T-helper 17 cell (primary cell): ENCODE results near the gene PROS1. TPM values are rescaled to one million over a fixed set of nuclear protein-coding genes. Genes with fewer than 3 reads are reported as not detected.
"Not testable (repeated sequence)": the region's sequence is repeated elsewhere in the genome, so short reads cannot be mapped to it uniquely, and the experiment has no call there.

Experiments
- ATAC-seq: fragments of 150-1000 bp; cut with Tn5 transposase; 2 replicates; pipeline ENCODE4 v1.10.0; 2021; ENCODE audit warnings: mild to moderate bottlenecking, moderate library complexity
- DNase-seq, 3 donors: peaks; one replicate each; pipeline versions ENCODE4 v3.0.0 to v3.0.0-alpha.2; 2020 to 2021
- H3K9me3 ChIP-seq: one replicate; pipeline ENCODE4 v1.7.0; 2013; ENCODE audit warnings: low read length, mild to moderate bottlenecking; ENCODE audit not compliant: control insufficient read depth, poor library complexity, severe bottlenecking
- H3K27ac Mint-ChIP-seq: one replicate; pipeline ENCODE4 v1.8.0; 2022; ENCODE audit warnings: mild to moderate bottlenecking, moderate library complexity, mixed read lengths
- H3K27me3 Mint-ChIP-seq: one replicate; pipeline ENCODE4 v1.8.0; 2022; ENCODE audit warnings: mixed read lengths
- H3K36me3 Mint-ChIP-seq: one replicate; pipeline ENCODE4 v1.8.0; 2022; ENCODE audit warnings: low read depth, mixed read lengths
- H3K4me1 Mint-ChIP-seq: one replicate; pipeline ENCODE4 v1.8.0; 2022; ENCODE audit warnings: mild to moderate bottlenecking, mixed read lengths
- H3K4me3 Mint-ChIP-seq: one replicate; pipeline ENCODE4 v1.8.0; 2022; ENCODE audit warnings: mild to moderate bottlenecking, moderate library complexity, mixed read lengths
- total RNA-seq, 4 donors: library from RNA in 2 of 4; stranded (reverse) in 2 of 4; gene quantifications; one replicate each; pipeline ENCODE4 v1.2.3 and lab custom pipeline; 2022 to 2026

PROS1 gene
- total RNA-seq, 2 donors from 2014 or later: 0.65 to 7.4 TPM

- no peaks in the 10 kb centered on the region for H3K9me3 ChIP-seq
- Mint-ChIP-seq H3K27ac (no peak overlapping the region), H3K27me3 (no peaks in the 10 kb centered on the region), H3K36me3 (no peaks in the 10 kb centered on the region), H3K4me1 (peaks cover 3% of the 10 kb centered on the region), H3K4me3 (no peak overlapping the region)
- no peak for DNase-seq
- no peak for ATAC-seq
Observed at GRCh38 chr3:93991631-93992030, 17.9 kb upstream of the PROS1 start.

- no peak for ATAC-seq
- no peak overlapping the region for H3K4me3 Mint-ChIP-seq
Observed at GRCh38 chr3:93989241-93989640, 15.5 kb upstream of the PROS1 start.

GRCh38 chr3:93988764-93989163 lies 15.1 kb upstream of the PROS1 start:
- ATAC-seq: no peak
- H3K27me3 Mint-ChIP-seq: no peaks in the 10 kb centered on the region
- DNase-seq: no peak
- H3K9me3 ChIP-seq: no peaks in the 10 kb centered on the region
- no peak overlapping the region for H3K27ac Mint-ChIP-seq
- no peaks in the 10 kb centered on the region for H3K36me3 Mint-ChIP-seq
- H3K4me1 Mint-ChIP-seq: peaks cover 3% of the 10 kb centered on the region
- H3K4me3 Mint-ChIP-seq: no peak overlapping the region

More at GRCh38 chr3:93989241-93989640, 15.5 kb upstream of the PROS1 start:
- Mint-ChIP-seq H3K27ac (no peak overlapping the region), H3K36me3 (no peaks in the 10 kb centered on the region), H3K4me1 (peaks cover 5% of the 10 kb centered on the region), H3K27me3 (no peaks in the 10 kb centered on the region)
- no peaks in the 10 kb centered on the region for H3K9me3 ChIP-seq
- DNase-seq: no peak

- Mint-ChIP-seq H3K27me3 (no peaks in the 10 kb centered on the region), H3K36me3 (no peaks in the 10 kb centered on the region), H3K4me1 (peaks cover 3% of the 10 kb centered on the region), H3K4me3 (no peak overlapping the region), H3K27ac (no peak overlapping the region)
- DNase-seq (no peak), ATAC-seq (no peak)
- no peaks in the 10 kb centered on the region for H3K9me3 ChIP-seq
Observed at GRCh38 chr3:93988283-93988682, 14.6 kb upstream of the PROS1 start.

- no peaks in the 10 kb centered on the region for H3K9me3 ChIP-seq
- H3K36me3 Mint-ChIP-seq: no peaks in the 10 kb centered on the region
- no peak overlapping the region for H3K4me3 Mint-ChIP-seq
- peaks cover 7% of the 10 kb centered on the region for H3K4me1 Mint-ChIP-seq
- no peaks in the 10 kb centered on the region for H3K27me3 Mint-ChIP-seq
- no peak for DNase-seq
- H3K27ac Mint-ChIP-seq: peak overlapping the region; percentile 47
- ATAC-seq: no peak
Observed at GRCh38 chr3:93984618-93985017, 10.9 kb upstream of the PROS1 start.

- DNase-seq (no peak), ATAC-seq (no peak)
- H3K27ac Mint-ChIP-seq: peak overlapping the region; percentile 47
- H3K9me3 ChIP-seq: no peaks in the 10 kb centered on the region
- H3K4me3 Mint-ChIP-seq: no peak overlapping the region
- H3K36me3 Mint-ChIP-seq: no peaks in the 10 kb centered on the region
- peaks cover 11% of the 10 kb centered on the region for H3K4me1 Mint-ChIP-seq
- no peaks in the 10 kb centered on the region for H3K27me3 Mint-ChIP-seq
Observed at GRCh38 chr3:93983408-93983807, 9.7 kb upstream of the PROS1 start.

GRCh38 chr3:93981649-93982048 lies 8.0 kb upstream of the PROS1 start:
- DNase-seq (no peak), ATAC-seq (no peak)
- Mint-ChIP-seq H3K4me1 (peaks cover 11% of the 10 kb centered on the region), H3K4me3 (no peak overlapping the region), H3K27me3 (no peaks in the 10 kb centered on the region), H3K27ac (peak overlapping the region; percentile 97), H3K36me3 (no peaks in the 10 kb centered on the region)
- H3K9me3 ChIP-seq: no peaks in the 10 kb centered on the region

- Mint-ChIP-seq H3K36me3 (no peaks in the 10 kb centered on the region), H3K4me3 (peak within 1 kb of the TSS; percentile 90), H3K27ac (peak within 1 kb of the TSS; percentile 97)
Observed at GRCh38 chr3:93979850-93980676, 6.4 kb upstream of the PROS1 start, which contains the start of gene ARL13B. Gene ARL13B (plus strand): TSS chr3:93980155. CDS start chr3:93980424, 269 bp downstream.

GRCh38 chr3:93969997-93970396 lies 3.7 kb downstream of the PROS1 start:
- no peak overlapping the region for H3K4me3 Mint-ChIP-seq
- H3K27ac Mint-ChIP-seq: no peak overlapping the region
- H3K4me1 Mint-ChIP-seq: peaks cover 8% of the 10 kb centered on the region
- no peaks in the 10 kb centered on the region for H3K36me3 Mint-ChIP-seq
- no peak for ATAC-seq
- DNase-seq: no peak
- H3K9me3 ChIP-seq: no peaks in the 10 kb centered on the region
- peaks cover 18% of the 10 kb centered on the region for H3K27me3 Mint-ChIP-seq

More at GRCh38 chr3:93979850-93980676, 6.4 kb upstream of the PROS1 start, which contains the start of gene ARL13B:
- DNase-seq (peak; percentile 86 to 91 (median 88)), ATAC-seq (peak; percentile 100)
- no peaks in the 10 kb centered on the region for H3K9me3 ChIP-seq
- H3K27me3 Mint-ChIP-seq: peaks cover 6% of the 10 kb centered on the region
- peaks cover 11% of the 10 kb centered on the region for H3K4me1 Mint-ChIP-seq

- H3K27me3 Mint-ChIP-seq: peaks cover 23% of the 10 kb centered on the region
- no peak overlapping the region for H3K4me3 Mint-ChIP-seq
- H3K36me3 Mint-ChIP-seq: no peaks in the 10 kb centered on the region
- H3K27ac Mint-ChIP-seq: no peak overlapping the region
- DNase-seq (no peak), ATAC-seq (no peak)
- H3K4me1 Mint-ChIP-seq: peaks cover 8% of the 10 kb centered on the region
- H3K9me3 ChIP-seq: no peaks in the 10 kb centered on the region
Observed at GRCh38 chr3:93969443-93969842, 4.3 kb downstream of the PROS1 start.

GRCh38 chr3:93965106-93965505 lies 8.6 kb downstream of the PROS1 start:
- not testable (repeated sequence) for H3K4me1 Mint-ChIP-seq, H3K9me3 ChIP-seq, H3K36me3 Mint-ChIP-seq, DNase-seq, H3K27ac Mint-ChIP-seq, ATAC-seq, H3K4me3 Mint-ChIP-seq
- peaks cover 18% of the 10 kb centered on the region for H3K27me3 Mint-ChIP-seq

- Mint-ChIP-seq H3K4me3 (no peak overlapping the region), H3K27me3 (peaks cover 20% of the 10 kb centered on the region), H3K27ac (no peak overlapping the region), H3K36me3 (no peaks in the 10 kb centered on the region), H3K4me1 (no peaks in the 10 kb centered on the region)
- no peak for ATAC-seq
- no peak for DNase-seq
- no peaks in the 10 kb centered on the region for H3K9me3 ChIP-seq
Observed at GRCh38 chr3:93962798-93963197, 10.9 kb downstream of the PROS1 start.

GRCh38 chr3:93961489-93961888 lies 12.2 kb downstream of the PROS1 start:
- DNase-seq (no peak), ATAC-seq (no peak)
- H3K4me3 Mint-ChIP-seq: no peak overlapping the region
- H3K36me3 Mint-ChIP-seq: no peaks in the 10 kb centered on the region
- H3K4me1 Mint-ChIP-seq: no peaks in the 10 kb centered on the region
- no peaks in the 10 kb centered on the region for H3K9me3 ChIP-seq
- no peak overlapping the region for H3K27ac Mint-ChIP-seq
- H3K27me3 Mint-ChIP-seq: peaks cover 20% of the 10 kb centered on the region

GRCh38 chr3:93961026-93961425 lies 12.7 kb downstream of the PROS1 start:
- Mint-ChIP-seq H3K36me3 (no peaks in the 10 kb centered on the region), H3K27ac (no peak overlapping the region), H3K4me1 (no peaks in the 10 kb centered on the region), H3K4me3 (no peak overlapping the region), H3K27me3 (peaks cover 20% of the 10 kb centered on the region)
- DNase-seq: no peak
- H3K9me3 ChIP-seq: no peaks in the 10 kb centered on the region
- no peak for ATAC-seq
